HG03066 (cell line): ENCODE results near the gene HAO1.
"Not testable (repeated sequence)": the region's sequence is repeated elsewhere in the genome, so short reads cannot be mapped to it uniquely, and the experiment has no call there.

Source experiments
- ATAC-seq: cut with Tn5 transposase; IDR thresholded peaks from one replicate; pipeline ENCODE4 v1.9.1; 2021; ENCODE audit warnings: low read depth; ENCODE audit not compliant: unreplicated experiment

Gene HAO1

DNA sequence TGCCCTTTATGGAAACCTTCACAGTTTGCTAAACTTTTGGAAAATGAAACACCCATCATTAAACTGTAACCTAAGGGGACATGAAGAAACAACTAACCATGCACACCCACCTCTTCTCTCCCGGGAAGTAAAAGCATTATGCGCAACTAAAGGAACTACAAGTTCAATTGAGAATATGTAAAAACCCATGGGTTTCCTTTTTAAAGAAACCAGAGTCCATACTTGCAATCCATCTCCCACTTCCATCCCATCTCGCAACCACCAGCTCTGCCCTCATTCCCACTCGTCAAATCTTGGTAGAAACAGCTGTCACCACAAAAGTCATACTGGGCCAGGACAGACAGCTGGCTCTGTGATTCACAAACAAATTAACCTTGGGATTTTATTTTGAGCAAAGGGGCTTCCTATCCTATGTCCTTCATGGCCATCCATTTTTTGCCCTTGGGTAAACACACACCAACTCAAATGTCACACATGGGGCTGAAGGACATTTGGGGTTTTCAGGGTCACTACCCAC, 81.5 kb downstream of the HAO1 start:
- no peak for ATAC-seq

DNA sequence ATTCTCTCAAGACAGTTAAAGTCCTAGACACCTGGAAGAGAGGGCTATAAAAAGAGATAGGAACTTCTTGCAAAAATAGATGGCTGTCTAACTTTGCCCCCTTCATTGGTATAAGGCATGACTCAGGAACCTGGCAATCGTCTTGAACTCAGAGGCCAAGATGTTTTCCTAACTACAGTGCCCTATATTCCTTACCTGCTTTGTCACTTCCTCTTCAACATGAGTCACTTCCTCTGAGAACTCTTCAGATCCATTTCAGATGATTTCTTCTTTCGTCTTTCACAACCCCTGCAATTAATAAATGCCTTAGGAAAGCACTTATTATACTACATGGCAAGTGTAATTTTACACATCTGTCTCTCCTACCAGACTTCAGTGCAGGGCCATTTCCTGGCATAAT, 83.5 kb downstream of the HAO1 start:
- no peak for ATAC-seq

DNA sequence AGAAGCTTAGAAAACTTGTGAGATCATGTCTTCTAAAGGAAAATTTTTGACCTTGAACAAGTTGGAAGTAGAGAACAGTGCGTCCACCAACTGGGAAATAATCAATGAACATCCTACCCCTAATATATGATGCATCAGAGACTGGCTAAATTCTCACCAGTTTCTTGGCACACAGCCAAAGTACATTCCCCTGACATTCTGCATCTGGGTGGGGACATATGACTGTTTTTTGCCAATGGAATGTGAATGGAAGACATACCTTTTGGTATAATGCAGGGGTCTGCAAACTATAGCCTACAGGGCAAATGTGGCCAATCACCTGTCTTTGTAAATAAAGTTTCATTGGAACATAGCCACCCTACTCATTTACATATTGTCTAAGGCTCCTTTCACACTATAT, 84.7 kb downstream of the HAO1 start:
- ATAC-seq, result no peak

DNA sequence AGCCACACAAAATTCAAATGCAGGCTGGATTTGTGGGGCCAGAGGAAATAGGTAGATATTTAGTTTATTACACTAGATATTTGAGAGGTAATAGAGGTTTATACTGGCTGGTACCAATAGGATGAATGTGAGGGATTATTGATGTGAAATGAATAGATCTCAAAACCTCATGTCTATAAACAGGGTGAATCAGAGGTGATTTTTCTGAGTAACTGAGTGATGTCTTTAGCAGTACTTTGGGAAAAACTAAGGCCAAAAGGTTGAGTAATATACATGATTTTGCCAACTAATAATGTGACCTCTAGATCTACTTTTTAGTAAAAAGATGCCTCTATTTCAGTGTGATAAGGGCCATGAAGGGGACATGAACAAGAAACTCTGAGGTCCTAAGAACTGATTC, 86.8 kb downstream of the HAO1 start:
- no peak for ATAC-seq

DNA sequence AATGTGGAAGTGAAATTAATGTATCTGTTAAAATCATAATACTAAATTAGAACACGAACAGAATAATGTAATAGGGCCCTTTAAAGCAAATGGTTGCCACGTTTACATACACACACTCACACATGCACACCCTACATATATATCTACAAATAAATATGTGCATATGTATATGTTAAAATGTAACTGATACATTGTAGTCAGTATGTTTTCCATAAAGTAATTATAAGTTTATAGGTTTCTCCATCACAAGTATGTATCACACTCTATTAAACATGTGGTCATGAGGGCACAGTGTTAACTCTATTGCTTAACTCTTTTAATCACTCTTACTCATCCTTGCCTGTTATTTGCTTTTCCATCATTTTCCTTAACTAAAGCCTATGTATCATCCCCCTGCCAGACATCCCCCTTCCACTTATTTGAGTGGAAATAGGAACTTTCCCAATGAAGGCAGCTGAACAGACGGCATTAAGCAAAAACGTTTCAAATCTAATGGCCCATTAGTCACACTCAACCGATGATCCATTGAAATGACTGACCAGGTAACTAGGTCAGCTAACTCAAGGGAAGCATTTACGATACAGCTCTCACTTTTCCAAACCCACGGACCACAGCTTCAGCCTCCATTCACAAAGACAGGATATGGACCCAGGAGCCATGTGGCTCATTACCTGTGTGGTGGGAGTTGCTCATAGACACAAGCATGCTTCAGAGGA, 89.3 kb downstream of the HAO1 start:
- ATAC-seq, result no peak

DNA sequence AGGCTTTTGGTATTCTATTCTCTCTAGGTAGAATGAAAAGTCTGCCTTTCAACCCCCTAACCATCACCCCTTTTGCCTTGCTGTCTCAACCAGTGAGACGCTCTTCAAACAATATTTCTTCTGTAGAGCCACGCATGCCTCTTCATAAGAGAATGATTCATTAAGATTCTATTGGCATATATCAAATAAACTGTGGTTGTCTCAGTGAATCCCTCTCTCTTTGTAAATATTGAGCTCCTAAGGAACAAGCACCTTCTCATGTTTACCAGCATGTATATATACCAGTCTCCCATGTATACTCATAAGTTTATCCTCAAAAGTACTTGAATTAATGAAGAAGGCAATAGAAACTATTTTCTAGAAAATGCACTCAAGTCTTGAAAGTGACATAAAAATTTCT, 90.6 kb downstream of the HAO1 start:
- no peak for ATAC-seq

DNA sequence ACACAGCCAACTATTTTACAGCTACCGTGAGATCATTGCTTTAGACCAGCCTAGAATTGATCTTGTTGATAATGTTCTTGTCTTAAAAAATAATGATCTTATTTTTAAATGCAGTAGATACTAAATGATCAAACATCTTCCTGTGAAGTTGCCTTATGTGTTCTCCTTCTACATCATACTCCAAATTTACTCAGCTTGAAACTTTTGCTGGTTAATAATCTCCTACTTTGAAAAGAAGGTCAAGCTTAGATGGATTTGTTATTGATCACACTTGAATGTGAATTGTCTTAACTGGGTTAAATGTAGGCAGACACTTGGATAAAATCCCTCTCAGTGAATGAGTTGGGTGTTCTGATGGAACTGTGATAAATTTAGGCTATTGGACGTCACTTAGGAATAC, 91.9 kb downstream of the HAO1 start:
- no peak for ATAC-seq

DNA sequence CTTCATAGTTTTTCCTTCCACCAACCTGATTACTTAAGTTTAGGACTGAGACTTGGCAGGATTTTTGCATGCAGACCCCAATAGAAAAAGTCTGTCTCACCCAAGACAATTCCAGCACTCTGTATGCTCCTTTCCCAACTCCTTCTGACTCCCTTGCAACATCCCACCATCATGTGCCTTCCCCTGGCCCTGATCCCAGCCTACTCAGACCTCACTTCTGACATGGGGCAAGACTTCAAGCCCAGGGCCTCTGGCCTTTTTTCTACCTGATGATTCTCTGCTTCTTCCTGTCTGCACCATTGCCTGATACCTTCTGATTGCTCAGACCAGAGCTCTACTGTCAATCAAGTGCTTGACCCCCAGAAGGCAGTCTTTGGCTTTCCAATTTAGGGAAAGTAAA, 96.6 kb downstream of the HAO1 start:
- no peak for ATAC-seq

DNA sequence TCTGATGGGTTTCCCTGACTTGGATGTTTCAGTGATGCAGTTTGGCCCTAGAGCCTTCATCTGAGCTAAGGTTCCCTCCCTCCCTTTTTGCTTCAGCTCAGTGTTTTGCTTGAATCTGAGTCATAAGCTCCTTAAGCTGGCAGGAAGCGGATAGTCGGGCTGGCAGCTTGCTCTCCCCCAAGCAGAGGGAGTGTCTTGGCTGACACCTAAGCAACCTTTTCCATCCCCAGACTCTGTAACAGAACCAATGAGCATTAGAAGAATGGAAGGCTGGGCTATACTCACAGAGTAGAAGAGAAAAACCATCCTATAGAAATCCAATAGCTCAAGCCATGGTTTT, 98.3 kb downstream of the HAO1 start:
- no peak for ATAC-seq

DNA sequence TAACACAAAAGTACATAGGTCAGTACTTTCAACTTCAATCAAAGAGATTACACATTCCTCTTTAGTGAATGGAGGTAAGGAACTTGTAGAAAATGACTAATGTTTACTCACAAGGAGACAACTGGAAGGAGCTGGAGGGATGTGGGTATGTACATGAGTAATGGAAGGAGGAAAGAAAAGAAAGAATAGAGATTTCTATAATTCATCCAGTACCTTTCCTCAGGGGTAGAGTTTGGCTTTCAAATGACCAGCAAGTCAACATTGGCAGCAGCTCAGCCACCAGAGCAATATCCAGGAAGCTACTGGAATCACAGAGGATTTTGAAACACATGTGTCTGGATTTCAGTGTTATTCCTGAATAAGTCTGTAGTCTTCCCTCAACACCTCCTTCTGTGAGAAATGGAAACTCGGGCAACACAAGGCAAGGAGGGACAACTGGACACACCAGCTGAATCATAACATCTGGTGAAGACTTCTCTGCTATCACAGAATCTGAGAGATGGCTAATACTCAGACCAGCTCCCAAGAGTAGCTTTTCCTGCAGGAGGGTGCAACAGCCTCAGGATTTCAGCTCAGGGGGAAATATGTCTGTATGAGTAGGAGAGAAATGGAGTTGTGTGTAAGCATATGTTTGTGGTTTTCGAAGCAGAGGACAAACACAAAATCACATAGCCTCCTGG, 98.8 kb downstream of the HAO1 start:
- ATAC-seq, result no peak

DNA sequence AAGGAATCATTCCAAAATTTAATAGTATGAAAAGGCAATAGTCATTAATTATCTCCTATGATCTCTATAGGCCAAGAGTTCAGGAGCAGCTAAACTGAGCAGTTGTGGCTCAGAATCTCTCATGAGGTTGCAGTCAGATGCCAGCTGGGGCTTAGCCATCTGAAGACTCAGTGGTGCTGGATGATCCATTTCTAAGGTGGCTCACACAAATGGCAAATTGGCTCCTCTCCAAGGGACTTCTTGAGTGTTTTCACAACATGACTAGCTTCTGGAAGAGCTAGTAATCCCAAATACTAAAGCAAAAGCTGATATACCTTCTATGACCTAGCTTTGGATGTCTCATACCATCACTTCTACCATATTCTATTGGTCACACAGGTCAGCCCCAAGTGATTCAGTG, 104.2 kb downstream of the HAO1 start:
- no peak for ATAC-seq

DNA sequence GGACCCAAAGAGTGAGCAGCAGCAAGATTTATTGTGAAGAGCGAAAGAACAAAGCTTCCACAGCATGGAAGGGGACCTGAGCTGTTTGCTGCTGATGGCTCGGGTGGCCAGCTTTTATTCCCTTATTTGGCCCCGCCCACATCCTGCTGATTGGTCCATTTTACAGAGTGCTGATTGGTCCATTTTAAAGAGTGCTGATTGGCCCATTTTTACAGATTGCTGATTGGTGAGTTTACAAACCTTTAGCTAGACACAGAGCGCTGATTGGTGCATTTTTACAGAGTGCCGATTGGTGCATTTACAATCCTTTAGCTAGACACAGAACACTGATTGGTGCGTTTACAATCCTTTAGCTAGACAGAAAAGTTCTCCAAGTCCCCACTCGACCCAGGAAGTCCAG, 105.8 kb downstream of the HAO1 start:
- ATAC-seq, result not testable (repeated sequence)
